Measurements from ENCODE around the gene S100B.
A peak's percentile ranks its signal among the peaks of the same experiment; 100 is the strongest.
"Not testable (repeated sequence)": the region's sequence is repeated elsewhere in the genome, so short reads cannot be mapped to it uniquely, and the experiment has no call there.

The S100B gene

GRCh38 chr21:46600305-46600704 lies 4.6 kb downstream of the S100B start:
- no peak for DNase-seq

- DNase-seq = peak; percentile 90
Observed at GRCh38 chr21:46598581-46599572, 6.0 kb downstream of the S100B start.

DNA sequence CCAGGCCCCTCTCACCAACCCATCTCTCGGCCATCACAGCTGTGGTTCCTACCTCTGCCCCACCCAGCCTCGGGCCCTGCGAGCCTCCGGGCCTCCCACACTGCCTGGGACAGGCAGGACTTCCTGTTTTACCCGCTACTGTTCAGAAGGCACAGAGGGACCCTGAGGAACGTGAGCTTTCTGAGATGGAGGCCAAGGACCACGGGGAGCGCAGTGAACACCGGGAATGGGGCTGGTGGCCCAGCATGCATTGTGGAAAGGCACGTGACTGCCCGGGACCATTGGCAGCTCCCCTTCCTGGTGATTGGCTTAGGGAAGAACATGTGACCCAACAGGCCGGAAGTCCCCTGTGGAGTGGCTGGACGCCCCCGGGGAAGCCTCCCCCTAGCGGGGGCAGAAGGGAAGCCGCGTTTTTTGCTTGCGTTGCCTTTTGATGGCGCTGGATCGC lies 7.0 kb downstream of the S100B start:
- DNase-seq = no peak

DNA sequence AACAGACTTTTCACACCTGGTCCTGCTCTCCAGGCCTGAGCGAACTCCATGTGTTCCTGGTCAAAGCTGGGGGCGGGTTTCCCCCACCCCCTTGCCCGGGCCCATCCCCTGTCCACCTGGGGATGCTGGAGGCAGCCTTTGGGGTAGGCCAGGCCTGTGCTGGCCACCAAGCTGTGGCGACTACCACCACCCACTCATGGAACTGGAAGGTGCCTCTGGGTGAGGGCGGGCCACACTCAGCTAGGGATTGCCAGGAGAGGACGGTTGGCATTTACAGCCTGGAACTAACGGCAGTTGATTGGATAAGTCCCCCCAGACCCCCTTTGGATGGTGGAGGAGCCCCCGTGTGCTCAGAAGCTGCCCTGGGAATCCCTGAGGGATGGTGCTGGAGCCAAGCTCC lies 7.9 kb downstream of the S100B start:
- no peak for DNase-seq

GRCh38 chr21:46596201-46596600 lies 8.7 kb downstream of the S100B start:
- no peak for DNase-seq

DNA sequence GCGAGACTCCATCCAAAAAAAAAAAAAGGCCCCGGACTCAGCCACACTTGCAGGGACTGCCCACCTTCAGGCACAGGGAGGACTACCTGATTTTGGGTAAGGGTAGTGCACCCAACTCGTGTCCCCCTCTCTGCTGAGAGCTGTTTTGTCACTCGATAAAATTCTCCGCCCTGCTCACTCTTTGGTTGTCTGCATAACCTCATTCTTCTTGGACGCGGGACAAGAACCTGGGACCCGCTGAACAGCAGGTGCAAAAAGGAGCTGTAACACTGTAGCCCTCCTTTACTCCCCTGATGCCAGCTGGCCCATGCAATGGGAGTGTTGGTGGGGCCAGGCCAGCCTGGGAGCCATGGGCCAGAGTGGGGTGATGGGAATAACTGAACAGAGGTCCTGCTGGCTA lies 10.6 kb downstream of the S100B start:
- DNase-seq = no peak

DNA sequence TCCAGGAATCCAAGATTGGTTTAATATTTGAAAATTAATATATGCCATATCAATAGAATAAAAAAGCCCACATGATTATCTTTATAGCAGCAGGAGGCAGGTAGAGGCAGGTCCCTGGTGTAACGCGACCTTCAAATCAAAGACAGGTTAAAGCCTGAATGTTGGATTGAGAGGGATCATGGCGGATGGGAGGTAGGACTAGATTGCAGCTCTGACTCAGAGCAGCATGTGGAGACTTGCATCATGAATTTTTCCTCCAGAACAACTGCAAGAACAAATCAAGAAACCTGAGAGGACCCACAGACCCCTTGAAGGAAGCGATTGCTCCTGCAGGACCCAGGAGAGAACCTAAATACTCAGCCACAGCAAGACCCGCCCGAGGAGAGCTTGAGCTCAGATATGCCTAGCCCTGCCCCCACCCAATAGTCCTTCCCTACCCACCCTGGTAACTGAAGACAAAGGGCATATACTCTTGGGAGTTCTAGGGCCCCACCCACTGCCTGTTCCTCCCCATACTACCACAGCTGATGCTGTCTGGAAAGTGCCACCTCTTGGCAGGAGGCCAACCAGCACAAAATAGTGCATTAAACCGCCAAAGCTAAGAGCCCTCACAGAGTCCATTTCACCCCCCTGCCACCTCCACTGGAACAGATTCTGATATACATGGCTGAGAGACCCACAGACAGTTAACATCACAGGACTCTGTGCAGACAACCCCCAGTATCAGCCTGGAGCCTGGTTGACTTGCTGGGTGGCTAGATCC lies 19.5 kb downstream of the S100B start:
- no peak for DNase-seq

DNA sequence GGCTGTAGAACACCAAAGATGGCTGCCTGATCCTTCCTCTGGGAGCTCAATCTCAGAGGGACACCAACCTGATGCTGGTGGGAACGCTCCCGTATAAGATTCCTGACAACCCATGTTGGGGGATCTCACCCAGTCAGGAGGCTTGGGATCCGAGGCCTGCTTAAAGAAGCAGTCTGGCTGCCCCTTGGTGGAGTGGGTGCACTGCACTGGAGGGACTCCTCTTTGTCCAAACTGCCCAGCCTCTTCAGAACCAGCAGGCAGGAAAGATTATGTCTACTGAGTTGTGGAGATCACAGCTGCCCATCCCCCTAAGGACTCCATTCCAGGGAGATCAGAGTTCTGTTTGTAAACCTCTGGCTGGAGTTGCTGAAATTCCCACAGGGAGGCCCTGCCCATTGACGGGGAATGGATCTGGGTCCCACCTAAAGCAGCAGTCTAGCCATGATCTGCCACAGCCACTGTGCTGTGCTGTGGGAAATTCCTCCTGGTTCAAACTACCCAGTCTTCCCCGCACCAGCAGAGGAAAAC lies 23.0 kb downstream of the S100B start:
- no peak for DNase-seq

GRCh38 chr21:46579394-46579793 lies 25.5 kb downstream of the S100B start:
- not testable (repeated sequence) for DNase-seq

- DNase-seq = not testable (repeated sequence)
Observed at GRCh38 chr21:46577786-46578185, 27.1 kb downstream of the S100B start.

DNA sequence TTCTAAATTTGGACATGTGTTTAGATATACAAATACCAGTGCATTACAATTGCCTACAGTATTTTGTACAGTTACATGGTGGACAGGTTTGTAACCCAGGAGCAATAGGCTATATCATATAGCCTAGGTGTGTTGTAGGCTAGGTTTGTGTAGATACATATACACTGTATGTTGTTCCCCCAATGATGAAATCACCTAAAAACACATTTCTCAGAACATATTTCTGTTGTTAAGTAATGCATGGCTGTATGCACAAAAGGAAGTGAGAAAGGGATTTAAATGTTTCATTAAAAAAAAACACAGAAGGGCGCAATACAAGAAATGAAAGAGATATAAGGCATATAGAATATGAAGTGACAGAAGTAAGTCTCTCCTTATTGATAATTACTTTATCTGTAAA lies 32.0 kb downstream of the S100B start:
- DNase-seq = no peak

DNA sequence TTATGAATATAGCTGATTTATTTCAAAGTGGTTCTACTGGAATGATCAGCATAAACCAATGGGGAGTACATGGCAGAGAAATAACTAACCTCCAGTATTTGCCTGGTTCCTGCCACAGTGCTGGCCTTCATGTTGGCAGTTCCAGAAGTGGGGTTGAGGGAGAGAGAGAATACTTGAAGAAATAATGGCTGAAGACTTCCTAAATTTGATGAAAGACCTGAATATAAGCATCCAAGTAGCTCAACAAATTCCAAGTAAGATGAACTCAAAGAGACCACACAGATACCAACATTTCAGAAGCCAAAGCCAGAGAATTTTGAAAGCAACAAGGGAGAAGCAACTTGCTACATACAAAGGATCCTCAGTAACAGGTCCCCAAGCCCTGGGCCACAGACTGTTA lies 34.3 kb downstream of the S100B start:
- DNase-seq = no peak

GRCh38 chr21:46570119-46570518 lies 34.8 kb downstream of the S100B start:
- DNase-seq = no peak

DNA sequence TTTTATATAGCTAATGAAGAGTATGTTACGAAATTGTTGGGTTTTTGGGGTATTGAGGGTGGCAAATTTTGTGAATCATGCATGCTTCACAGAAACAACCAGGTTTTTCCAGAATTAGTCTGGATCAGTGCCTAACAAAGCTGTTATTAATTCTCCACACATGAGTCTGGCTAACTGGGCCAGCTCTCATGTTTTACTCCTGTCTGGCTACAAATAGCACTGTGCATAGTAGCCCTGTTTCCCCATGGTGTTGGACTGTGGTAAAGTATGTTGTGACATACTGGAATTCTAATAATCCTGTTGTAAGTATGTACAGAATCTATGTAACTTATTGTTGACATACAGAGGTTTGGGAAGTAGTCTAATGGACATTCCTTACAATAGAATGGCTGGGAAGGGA lies 35.8 kb downstream of the S100B start:
- peak; percentile 68 for DNase-seq

GRCh38 chr21:46568562-46568961 lies 36.3 kb downstream of the S100B start:
- no peak for DNase-seq

GRCh38 chr21:46567348-46567747 lies 37.5 kb downstream of the S100B start:
- no peak for DNase-seq

DNA sequence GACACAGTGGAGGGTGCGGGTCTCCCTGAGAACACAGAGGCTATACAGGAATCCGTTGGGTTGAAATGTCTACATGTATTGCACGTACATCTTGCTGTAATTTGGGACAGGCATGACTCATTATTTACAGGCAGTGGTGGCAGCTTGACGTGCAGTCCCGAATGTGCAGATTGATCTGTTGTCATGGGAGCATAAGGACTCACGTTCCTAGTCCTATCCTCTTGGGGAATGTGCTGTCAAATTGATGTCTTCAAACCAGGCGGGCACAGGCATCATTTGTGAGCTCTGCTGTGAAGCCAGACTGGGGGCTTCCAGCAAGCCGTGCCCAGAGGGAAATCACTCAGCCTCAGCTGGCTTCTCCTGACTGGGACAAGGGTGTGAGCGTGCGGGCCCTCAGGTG lies 40.5 kb downstream of the S100B start:
- peak; percentile 20 for DNase-seq

DNA sequence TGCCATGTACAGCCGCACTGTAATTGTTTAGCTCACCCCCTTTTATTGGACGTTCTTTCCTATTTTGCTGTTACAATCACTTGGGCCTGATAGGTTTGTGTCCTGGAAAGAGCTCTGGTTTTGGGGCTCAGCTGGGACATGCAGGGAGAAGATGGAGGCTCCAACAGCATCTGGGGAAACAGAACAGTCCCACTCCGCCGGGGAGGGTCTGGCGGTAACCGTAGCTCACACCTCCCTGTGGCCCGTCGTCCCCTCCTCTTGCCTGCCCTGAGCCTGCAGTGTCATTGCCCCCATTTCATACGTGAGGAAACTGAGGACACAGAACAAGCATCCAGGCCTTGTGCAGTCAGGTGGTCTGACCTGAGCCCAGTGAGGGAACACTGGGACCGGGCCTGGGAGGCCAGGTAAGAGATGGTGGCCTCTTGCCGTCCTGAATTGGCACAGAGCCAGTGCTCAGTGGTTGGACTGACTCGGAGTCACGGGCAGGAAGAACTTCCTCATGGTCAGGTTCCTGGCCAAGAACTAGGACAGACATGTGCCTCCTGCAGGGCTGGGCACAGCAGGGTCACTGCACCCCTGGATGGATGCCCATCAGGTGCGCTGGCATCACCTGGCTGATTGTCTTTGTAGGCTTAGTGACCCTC lies 41.8 kb downstream of the S100B start:
- DNase-seq = no peak

- DNase-seq = no peak
Observed at GRCh38 chr21:46562472-46562871, 42.4 kb downstream of the S100B start.

- DNase-seq = no peak
Observed at GRCh38 chr21:46561445-46562090, 43.3 kb downstream of the S100B start.

- no peak for DNase-seq
Observed at GRCh38 chr21:46560568-46561444, 44.1 kb downstream of the S100B start.

Data from fibroblast of skin of abdomen (primary cell).